ENCODE measurements around the gene CHD6. TPM values are rescaled to one million over a fixed set of nuclear protein-coding genes. Genes with fewer than 3 reads are reported as not detected.
A peak's percentile ranks its signal among the peaks of the same experiment; 100 is the strongest.

Gene CHD6
- total and polyA plus RNA-seq, 3 donors from 2014 or later, result 21.3 to 73.9 (median 71.5) TPM

- 23 to 44% methylated on average over 2 of the region's 2 CpGs for WGBS, 2 donors
- peaks cover 12% of the 10 kb centered on the region for H3K4me1 ChIP-seq
- H3K4me3 ChIP-seq, result no peak overlapping the region
- no peak for DNase-seq
- TF ChIP-seq, protein P1, sequence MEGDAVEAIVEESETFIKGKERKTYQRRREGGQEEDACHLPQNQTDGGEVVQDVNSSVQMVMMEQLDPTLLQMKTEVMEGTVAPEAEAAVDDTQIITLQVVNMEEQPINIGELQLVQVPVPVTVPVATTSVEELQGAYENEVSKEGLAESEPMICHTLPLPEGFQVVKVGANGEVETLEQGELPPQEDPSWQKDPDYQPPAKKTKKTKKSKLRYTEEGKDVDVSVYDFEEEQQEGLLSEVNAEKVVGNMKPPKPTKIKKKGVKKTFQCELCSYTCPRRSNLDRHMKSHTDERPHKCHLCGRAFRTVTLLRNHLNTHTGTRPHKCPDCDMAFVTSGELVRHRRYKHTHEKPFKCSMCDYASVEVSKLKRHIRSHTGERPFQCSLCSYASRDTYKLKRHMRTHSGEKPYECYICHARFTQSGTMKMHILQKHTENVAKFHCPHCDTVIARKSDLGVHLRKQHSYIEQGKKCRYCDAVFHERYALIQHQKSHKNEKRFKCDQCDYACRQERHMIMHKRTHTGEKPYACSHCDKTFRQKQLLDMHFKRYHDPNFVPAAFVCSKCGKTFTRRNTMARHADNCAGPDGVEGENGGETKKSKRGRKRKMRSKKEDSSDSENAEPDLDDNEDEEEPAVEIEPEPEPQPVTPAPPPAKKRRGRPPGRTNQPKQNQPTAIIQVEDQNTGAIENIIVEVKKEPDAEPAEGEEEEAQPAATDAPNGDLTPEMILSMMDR (IDR thresholded peaks at IDR 0.05), result peak in 2 of 3 experiments; percentile 28 to 54
- no peak for TF ChIP-seq POLR2A (IDR thresholded peaks at IDR 0.05)
- H3K9me3 ChIP-seq, result no peaks in the 10 kb centered on the region
- H3K36me3 ChIP-seq (ENCODE audit: low read depth, missing control alignments), result no peaks in the 10 kb centered on the region
- intact Hi-C loops (cut with DNase I; ENCODE audit: low total_unique reads), result loop anchor here (10.0 kb wide), 1 partner anchor 67 kb away; the partner anchor contains the start of gene LPIN3
- peak overlapping the region in 1 of 2 donors; percentile 23 for H3K27ac ChIP-seq
- no peaks in the 10 kb centered on the region for H3K27me3 ChIP-seq
Measured at GRCh38 chr20:41411391-41411847, 206.8 kb downstream of the CHD6 start.

- TF ChIP-seq POLR2A (IDR thresholded peaks at IDR 0.05), result no peak
- TF ChIP-seq, protein P1 (IDR thresholded peaks at IDR 0.05), result no peak
- peak; percentile 75 for DNase-seq
- H3K36me3 ChIP-seq (ENCODE audit: low read depth, missing control alignments), result no peaks in the 10 kb centered on the region
- peaks cover 17% of the 10 kb centered on the region for H3K4me1 ChIP-seq
- H3K27me3 ChIP-seq, result no peaks in the 10 kb centered on the region
- 42 to 61% methylated on average over 9 of the region's 9 CpGs for WGBS, 2 donors
- H3K4me3 ChIP-seq, result no peak overlapping the region
- intact Hi-C loops (cut with DNase I; ENCODE audit: low total_unique reads), result no loop called here
- H3K9me3 ChIP-seq, result no peaks in the 10 kb centered on the region
- no peak overlapping the region for H3K27ac ChIP-seq
Measured at GRCh38 chr20:41408986-41409385, 209.2 kb downstream of the CHD6 start.

DNA sequence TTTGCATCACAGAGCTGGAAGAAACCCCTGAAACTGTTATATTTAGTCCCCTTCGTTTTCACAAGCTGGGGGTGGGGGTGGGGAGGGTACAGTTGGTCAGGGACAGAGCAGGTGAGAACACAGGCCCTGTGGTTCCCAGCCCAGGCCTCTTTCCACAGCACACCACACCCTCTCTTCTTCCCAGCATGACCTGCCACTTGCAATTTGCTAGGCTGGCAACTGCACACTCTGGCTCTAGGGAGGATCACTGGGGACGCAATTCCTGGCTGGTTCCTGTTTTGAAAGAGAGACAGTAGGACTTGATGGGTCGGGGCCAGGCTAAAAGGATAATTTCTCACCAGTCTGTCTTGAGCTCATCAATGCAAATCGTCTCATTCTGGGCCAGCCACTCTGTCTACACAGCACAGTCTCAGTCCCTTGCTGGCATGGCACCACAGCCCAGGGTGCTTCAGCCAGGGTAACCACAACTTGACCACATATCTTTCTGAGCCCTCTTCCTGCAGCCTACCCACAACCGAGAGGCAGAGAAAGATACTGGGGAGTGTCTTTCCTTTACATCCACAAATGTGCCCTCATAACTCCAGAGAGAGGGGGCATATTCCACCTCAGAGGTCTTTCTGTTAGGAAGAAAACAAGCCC is 209.9 kb downstream of the CHD6 start:
- no peak overlapping the region for H3K27ac ChIP-seq
- no peaks in the 10 kb centered on the region for H3K36me3 ChIP-seq (ENCODE audit: low read depth, missing control alignments)
- no peak for TF ChIP-seq POLR2A (IDR thresholded peaks at IDR 0.05)
- TF ChIP-seq, protein P1 (IDR thresholded peaks at IDR 0.05), result no peak
- DNase-seq, result no peak
- H3K4me3 ChIP-seq, result no peak overlapping the region
- intact Hi-C loops (cut with DNase I; ENCODE audit: low total_unique reads), result no loop called here
- WGBS, 2 donors, result 44 to 68% methylated on average over 3 to 5 of the region's 5 CpGs
- peaks cover 17% of the 10 kb centered on the region for H3K4me1 ChIP-seq
- H3K9me3 ChIP-seq, result no peaks in the 10 kb centered on the region
- no peaks in the 10 kb centered on the region for H3K27me3 ChIP-seq

- H3K4me3 ChIP-seq, result no peak overlapping the region
- H3K36me3 ChIP-seq (ENCODE audit: low read depth, missing control alignments), result no peaks in the 10 kb centered on the region
- TF ChIP-seq, protein P1 (IDR thresholded peaks at IDR 0.05), result no peak
- no peak for TF ChIP-seq POLR2A (IDR thresholded peaks at IDR 0.05)
- intact Hi-C loops (cut with DNase I; ENCODE audit: low total_unique reads), result no loop called here
- 70 to 85% methylated on average over 10 of the region's 10 CpGs for WGBS, 2 donors
- no peaks in the 10 kb centered on the region for H3K27me3 ChIP-seq
- no peak overlapping the region for H3K27ac ChIP-seq
- H3K9me3 ChIP-seq, result no peaks in the 10 kb centered on the region
- H3K4me1 ChIP-seq, result peaks cover 17% of the 10 kb centered on the region
- DNase-seq, result no peak
Measured at GRCh38 chr20:41407607-41408006, 210.6 kb downstream of the CHD6 start.

Data from testis (tissue), 3 donors.